PC-3 (cell line): ENCODE measurements around the gene FOXO6. TPM values are rescaled to one million over a fixed set of nuclear protein-coding genes. Genes with fewer than 3 reads are reported as not detected.

Source experiments
- ATAC-seq: fragments of 200-7000 bp; cut with Tn5 transposase; 2 replicates; pipeline ENCODE4 v1.9.1; 2020; ENCODE audit warnings: mild to moderate bottlenecking, moderate library complexity
- BruUV-seq: library from RNA; stranded (reverse); fragments of 400-500 nt; replicated peaks from 2 replicates; lab custom pipeline; 2021; lab: Mats Ljungman, UMichigan
- CTCF ChIA-PET: fragments of 300-600 bp; sonication (Branson Sonifier 250); formaldehyde crosslinking; loops from one replicate; lab custom pipeline; 2022; ENCODE audit warnings: antibody characterized with exemption; lab: Charles Lee
- POLR2A ChIA-PET: fragments of 300-600 bp; sonication (Branson Sonifier 250); formaldehyde crosslinking; loops from one replicate; lab custom pipeline; 2022; ENCODE audit warnings: antibody characterized with exemption; ENCODE audit not compliant: unreplicated experiment; lab: Charles Lee
- DNase-seq: peaks from one replicate; pipeline ENCODE4 v3.0.0-alpha.2; 2015
- H2AFZ ChIP-seq: fragments of 300-600 bp; sonication (generic); 2 replicates; pipeline ENCODE4 v1.6.0; 2016; ENCODE audit warnings: antibody characterized with exemption, low read length
- H3F3A ChIP-seq: fragments of 300-600 bp; sonication (generic); one replicate; pipeline ENCODE4 v1.6.0; 2017; ENCODE audit warnings: antibody characterized with exemption, low read length, control low read depth, mild to moderate bottlenecking; ENCODE audit not compliant: unreplicated experiment
- H3K27ac ChIP-seq: fragments of 300-600 bp; sonication (generic); 2 replicates; pipeline ENCODE4 v1.5.1; 2016; ENCODE audit warnings: mild to moderate bottlenecking, low read length
- H3K27me3 ChIP-seq: fragments of 300-600 bp; sonication (generic); 2 replicates; pipeline ENCODE4 v1.6.1; 2016; ENCODE audit warnings: low read length, mixed read lengths
- H3K36me3 ChIP-seq: fragments of 300-600 bp; sonication (generic); 2 replicates; pipeline ENCODE4 v1.6.1; 2016; ENCODE audit warnings: low read depth, mixed run types, low read length, mixed read lengths
- H3K4me1 ChIP-seq: fragments of 300-600 bp; sonication (generic); 2 replicates; pipeline ENCODE4 v1.5.1; 2016; ENCODE audit warnings: low read length; ENCODE audit not compliant: insufficient read depth
- H3K4me2 ChIP-seq: fragments of 300-600 bp; sonication (generic); 2 replicates; pipeline ENCODE4 v1.6.0; 2016; ENCODE audit warnings: low read length
- H3K4me3 ChIP-seq: fragments of 300-600 bp; sonication (generic); 2 replicates; pipeline ENCODE4 v1.5.1; 2016; ENCODE audit warnings: mild to moderate bottlenecking, low read length, mixed read lengths
- H3K79me2 ChIP-seq: fragments of 300-600 bp; sonication (generic); 2 replicates; pipeline ENCODE4 v1.6.1; 2017; ENCODE audit warnings: low read length, mixed read lengths
- H3K9ac ChIP-seq: fragments of 300-600 bp; sonication (generic); 2 replicates; pipeline ENCODE4 v1.6.0; 2016; ENCODE audit warnings: mild to moderate bottlenecking, low read length
- H3K9me2 ChIP-seq: fragments of 300-600 bp; sonication (generic); replicated peaks from 2 replicates; pipeline ENCODE4 v1.6.1; 2016; ENCODE audit warnings: mixed run types, low read length, mixed read lengths
- H3K9me3 ChIP-seq: fragments of 300-600 bp; sonication (generic); 2 replicates; pipeline ENCODE4 v1.6.1; 2016; ENCODE audit warnings: low read length, mixed read lengths
- H4K20me1 ChIP-seq: fragments of 300-600 bp; sonication (generic); 2 replicates; pipeline ENCODE4 v1.6.1; 2016; ENCODE audit warnings: low read length, mixed read lengths
- EZH2 ChIP-seq: fragments of 300-600 bp; sonication (generic); IDR thresholded peaks from one replicate; pipeline ENCODE4 v1.6.1; 2017; ENCODE audit warnings: antibody characterized with exemption, mild to moderate bottlenecking, low read length; ENCODE audit not compliant: unreplicated experiment
- EZH2phosphoT487 ChIP-seq: fragments of 300-600 bp; sonication (generic); IDR thresholded peaks from 2 replicates; pipeline ENCODE4 v1.6.1; 2018; ENCODE audit warnings: mild to moderate bottlenecking, antibody characterized with exemption, low read length, borderline replicate concordance
- intact Hi-C: fragments of 100-400 bp; cut with micrococcal nuclease; formaldehyde crosslinking; loops from 2 replicates; pipeline ENCODE4 v1.9.0; 2023
- total RNA-seq: library from RNA; depleted of rRNA; stranded (reverse); fragments of >200 nt; gene quantifications from 2 replicates; pipeline ENCODE4 v1.2.3, GENCODE V29; 2014
- TF ChIP-seq, protein P1 (sequence below): fragments of 300-600 bp; sonication (generic); conservative IDR thresholded peaks from 2 replicates; pipeline ENCODE4 v1.5.1; 2017; ENCODE audit warnings: antibody characterized with exemption, low read depth, mild to moderate bottlenecking, low read length

FOXO6 gene
- total RNA-seq, 1 experiment from 2014 or later = 1.2 TPM

DNA sequence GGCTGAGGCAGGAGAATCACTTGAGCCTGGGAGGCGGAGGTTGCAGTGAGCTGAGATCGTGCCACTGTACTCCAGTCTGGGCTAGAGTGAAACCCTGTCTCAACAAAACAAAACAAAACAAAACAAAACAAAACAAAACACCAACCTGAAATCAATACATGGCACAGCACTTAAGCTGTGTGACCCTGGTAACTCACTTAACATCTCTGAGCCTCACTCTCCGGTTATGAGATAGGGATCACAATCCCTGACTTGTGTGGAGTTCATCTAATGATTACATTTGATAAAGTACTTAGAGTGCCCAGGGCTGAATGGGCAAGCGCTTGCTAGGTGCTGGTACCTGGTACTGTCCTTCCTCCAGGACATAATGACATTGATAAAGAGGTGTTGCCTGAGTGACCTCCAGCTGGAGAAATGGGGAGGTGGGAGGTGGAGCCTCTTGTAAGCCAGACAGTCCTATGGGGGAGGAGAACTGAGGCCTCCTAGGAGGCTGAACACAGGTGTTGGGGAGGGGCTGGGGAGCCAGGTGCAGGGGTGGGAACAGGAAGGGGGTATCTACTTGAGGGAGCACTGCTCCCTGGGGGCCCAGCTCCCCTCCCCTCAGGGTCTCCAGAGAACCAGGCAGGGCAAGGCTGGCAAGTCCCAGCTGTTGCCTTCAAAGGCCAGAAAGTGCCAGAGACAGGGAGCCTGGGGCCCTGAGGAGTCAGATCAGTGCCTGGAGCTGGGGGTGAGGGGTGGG is 17.9 kb downstream of the FOXO6 start:
- H2AFZ ChIP-seq = no peak overlapping the region
- no peaks in the 10 kb centered on the region for H3K27me3 ChIP-seq
- CTCF ChIA-PET = no interaction called here
- H3K9me2 ChIP-seq = no peaks in the 10 kb centered on the region
- no peak overlapping the region for H3K27ac ChIP-seq
- no peak overlapping the region for H3K4me2 ChIP-seq
- POLR2A ChIA-PET = no interaction called here
- no TSS peak for BruUV-seq
- H3K79me2 ChIP-seq = no peaks in the 10 kb centered on the region; the same call in 1 of the 2 replicates
- TF ChIP-seq EZH2 = no peak
- TF ChIP-seq, protein P1, sequence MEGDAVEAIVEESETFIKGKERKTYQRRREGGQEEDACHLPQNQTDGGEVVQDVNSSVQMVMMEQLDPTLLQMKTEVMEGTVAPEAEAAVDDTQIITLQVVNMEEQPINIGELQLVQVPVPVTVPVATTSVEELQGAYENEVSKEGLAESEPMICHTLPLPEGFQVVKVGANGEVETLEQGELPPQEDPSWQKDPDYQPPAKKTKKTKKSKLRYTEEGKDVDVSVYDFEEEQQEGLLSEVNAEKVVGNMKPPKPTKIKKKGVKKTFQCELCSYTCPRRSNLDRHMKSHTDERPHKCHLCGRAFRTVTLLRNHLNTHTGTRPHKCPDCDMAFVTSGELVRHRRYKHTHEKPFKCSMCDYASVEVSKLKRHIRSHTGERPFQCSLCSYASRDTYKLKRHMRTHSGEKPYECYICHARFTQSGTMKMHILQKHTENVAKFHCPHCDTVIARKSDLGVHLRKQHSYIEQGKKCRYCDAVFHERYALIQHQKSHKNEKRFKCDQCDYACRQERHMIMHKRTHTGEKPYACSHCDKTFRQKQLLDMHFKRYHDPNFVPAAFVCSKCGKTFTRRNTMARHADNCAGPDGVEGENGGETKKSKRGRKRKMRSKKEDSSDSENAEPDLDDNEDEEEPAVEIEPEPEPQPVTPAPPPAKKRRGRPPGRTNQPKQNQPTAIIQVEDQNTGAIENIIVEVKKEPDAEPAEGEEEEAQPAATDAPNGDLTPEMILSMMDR = no peak
- TF ChIP-seq EZH2phosphoT487 = no peak
- ATAC-seq (no peak), DNase-seq (no peak)
- H3K4me3 ChIP-seq = no peak overlapping the region
- no peaks in the 10 kb centered on the region for H4K20me1 ChIP-seq
- intact Hi-C loops = no loop called here
- H3K4me1 ChIP-seq = peaks cover 18% of the 10 kb centered on the region
- no peaks in the 10 kb centered on the region for H3K9me3 ChIP-seq
- no peaks in the 10 kb centered on the region for H3F3A ChIP-seq
- no peak overlapping the region for H3K9ac ChIP-seq
- no peaks in the 10 kb centered on the region for H3K36me3 ChIP-seq

DNA sequence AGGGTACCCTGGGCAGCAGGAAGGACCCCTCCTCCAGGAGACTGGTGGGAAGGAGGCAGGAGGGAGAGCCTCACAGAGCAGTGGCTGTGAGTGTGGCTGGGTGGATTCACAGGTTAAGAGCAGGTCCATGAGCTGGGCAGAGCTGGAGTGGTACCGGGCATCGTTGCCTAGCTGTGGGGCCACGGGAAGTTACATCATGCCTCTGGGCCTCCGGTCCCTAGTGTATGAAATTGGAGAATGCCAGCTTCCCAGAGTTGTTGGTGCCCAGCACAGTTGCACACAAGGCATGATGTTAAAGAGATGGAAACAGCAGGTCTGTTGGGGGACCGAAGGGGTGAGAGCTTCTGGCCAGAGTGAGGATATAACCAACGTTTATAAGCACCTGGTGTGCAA is 18.5 kb downstream of the FOXO6 start:
- no peak for ATAC-seq
- BruUV-seq = no TSS peak
- no peak for DNase-seq
- CTCF ChIA-PET = no interaction called here
- intact Hi-C loops = loop anchor here (5.0 kb wide), 1 partner anchor 38 kb away; no protein-coding TSS in a partner anchor
- Histone ChIP-seq H3K79me2 (no peaks in the 10 kb centered on the region; the same call in 1 of the 2 replicates), H3K27me3 (no peaks in the 10 kb centered on the region), H3K9me2 (no peaks in the 10 kb centered on the region), H3K36me3 (no peaks in the 10 kb centered on the region), H3F3A (no peaks in the 10 kb centered on the region), H2AFZ (no peak overlapping the region), H3K4me2 (no peak overlapping the region), H3K4me3 (no peak overlapping the region), H3K9me3 (no peaks in the 10 kb centered on the region), H3K9ac (no peak overlapping the region), H3K4me1 (peaks cover 18% of the 10 kb centered on the region), H3K27ac (no peak overlapping the region), H4K20me1 (no peaks in the 10 kb centered on the region)
- POLR2A ChIA-PET = no interaction called here
- TF ChIP-seq, protein P1 = no peak
- TF ChIP-seq EZH2 = no peak
- TF ChIP-seq EZH2phosphoT487 = no peak

DNA sequence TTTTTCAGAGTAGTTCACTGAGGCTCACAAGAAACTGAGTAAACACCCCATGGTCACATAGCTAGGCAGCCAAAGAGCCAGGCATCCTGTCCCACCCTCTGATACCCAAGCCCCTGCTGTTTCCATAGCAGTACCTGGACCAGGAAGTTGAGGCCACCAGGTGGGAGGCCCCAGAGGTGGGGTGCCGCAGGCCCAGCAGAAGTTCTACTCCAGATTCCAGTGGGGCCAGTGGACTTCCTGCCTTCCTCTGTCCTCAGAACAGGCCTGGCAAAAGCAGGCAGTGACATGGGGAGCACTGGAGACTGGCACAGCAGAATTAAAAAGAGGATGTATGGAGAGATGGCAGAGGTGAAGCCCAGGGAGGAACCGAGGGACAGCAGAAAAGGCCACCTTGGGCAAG is 19.0 kb downstream of the FOXO6 start:
- no peak overlapping the region for H3K27ac ChIP-seq
- peaks cover 18% of the 10 kb centered on the region for H3K4me1 ChIP-seq
- ChIA-PET POLR2A (no interaction called here), CTCF (no interaction called here)
- H3K4me3 ChIP-seq = no peak overlapping the region
- no peaks in the 10 kb centered on the region for H3K36me3 ChIP-seq
- no TSS peak for BruUV-seq
- no peak overlapping the region for H2AFZ ChIP-seq
- no peak for TF ChIP-seq EZH2phosphoT487
- no peaks in the 10 kb centered on the region for H3F3A ChIP-seq
- H3K9me2 ChIP-seq = no peaks in the 10 kb centered on the region
- no peaks in the 10 kb centered on the region for H3K9me3 ChIP-seq
- intact Hi-C loops = loop anchor here (5.0 kb wide), 1 partner anchor 37 kb away; no protein-coding TSS in a partner anchor
- no peaks in the 10 kb centered on the region for H3K27me3 ChIP-seq
- H3K79me2 ChIP-seq = no peaks in the 10 kb centered on the region; the same call in 1 of the 2 replicates
- no peaks in the 10 kb centered on the region for H4K20me1 ChIP-seq
- no peak for ATAC-seq
- DNase-seq = no peak
- no peak overlapping the region for H3K9ac ChIP-seq
- H3K4me2 ChIP-seq = no peak overlapping the region
